HG03571 (cell line): ENCODE data around the gene ADGRE2.
A peak's percentile ranks its signal among the peaks of the same experiment; 100 is the strongest.
"Not testable (repeated sequence)": the region's sequence is repeated elsewhere in the genome, so short reads cannot be mapped to it uniquely, and the experiment has no call there.

Experiments
- ATAC-seq: cut with Tn5 transposase; IDR thresholded peaks from one replicate; pipeline ENCODE4 v1.9.1; 2021; ENCODE audit not compliant: unreplicated experiment

The ADGRE2 gene

GRCh38 chr19:14778110-14778845 lies at the start of gene ADGRE2:
TSS of gene ADGRE2 (minus strand) at chr19:14778560. CDS start at chr19:14776756, 1,804 bp downstream.
- not testable (repeated sequence) for ATAC-seq

GRCh38 chr19:14826006-14826405 lies 47.6 kb upstream of the ADGRE2 start:
- ATAC-seq, result no peak

- ATAC-seq, result no peak
Observed at GRCh38 chr19:14821937-14822336, 43.6 kb upstream of the ADGRE2 start.

GRCh38 chr19:14818588-14818987 lies 40.2 kb upstream of the ADGRE2 start:
- ATAC-seq, result no peak

- no peak for ATAC-seq
Observed at GRCh38 chr19:14817052-14817451, 38.7 kb upstream of the ADGRE2 start.

GRCh38 chr19:14814982-14815652 lies 36.8 kb upstream of the ADGRE2 start:
- ATAC-seq, result no peak

- no peak for ATAC-seq
Observed at GRCh38 chr19:14809272-14810057, 31.1 kb upstream of the ADGRE2 start.

GRCh38 chr19:14804765-14805164 lies 26.4 kb upstream of the ADGRE2 start:
- ATAC-seq, result no peak

- no peak for ATAC-seq
Observed at GRCh38 chr19:14798760-14799159, 20.4 kb upstream of the ADGRE2 start.

GRCh38 chr19:14796021-14796420 lies 17.7 kb upstream of the ADGRE2 start:
- no peak for ATAC-seq

- ATAC-seq, result no peak
Observed at GRCh38 chr19:14795078-14795721, 16.8 kb upstream of the ADGRE2 start.

GRCh38 chr19:14792250-14792649 lies 13.9 kb upstream of the ADGRE2 start:
- ATAC-seq, result not testable (repeated sequence)

GRCh38 chr19:14786421-14786851 lies 8.1 kb upstream of the ADGRE2 start:
- ATAC-seq, result no peak

GRCh38 chr19:14785102-14785793 lies 6.9 kb upstream of the ADGRE2 start:
- peak; percentile 16 for ATAC-seq

GRCh38 chr19:14784730-14785101 lies 6.4 kb upstream of the ADGRE2 start:
- ATAC-seq, result peak; percentile 44

- not testable (repeated sequence) for ATAC-seq
Observed at GRCh38 chr19:14783410-14783998, 5.1 kb upstream of the ADGRE2 start.

GRCh38 chr19:14782626-14783409 lies 4.5 kb upstream of the ADGRE2 start:
- ATAC-seq, result no peak

- ATAC-seq, result not testable (repeated sequence)
Observed at GRCh38 chr19:14781713-14782536, 3.6 kb upstream of the ADGRE2 start.
